ENCODE data around the gene MIEN1. TPM values are rescaled to one million over a fixed set of nuclear protein-coding genes. Genes with fewer than 3 reads are reported as not detected.
"Not testable (repeated sequence)": the region's sequence is repeated elsewhere in the genome, so short reads cannot be mapped to it uniquely, and the experiment has no call there.

MIEN1 gene
- total RNA-seq, 1 donor from 2014 or later = 95.7 TPM

GRCh38 chr17:39750131-39751015, 20.0 kb upstream of the MIEN1 start:
- TF ChIP-seq CTCF (conservative IDR thresholded peaks at IDR 0.05; ENCODE audit: low read depth, low read length) = no peak
- no peak overlapping the region for H3K4me3 ChIP-seq (ENCODE audit: low read depth, low read length)
- no peak for DNase-seq (ENCODE audit: low read depth)

- not testable (repeated sequence) for H3K4me3 ChIP-seq (ENCODE audit: low read depth, low read length); DNase-seq (ENCODE audit: low read depth)
Measured at GRCh38 chr17:39748444-39749034, 18.2 kb upstream of the MIEN1 start.

- no peak overlapping the region for H3K4me3 ChIP-seq (ENCODE audit: low read depth, low read length)
- no peak for DNase-seq (ENCODE audit: low read depth)
- no peak for TF ChIP-seq CTCF (conservative IDR thresholded peaks at IDR 0.05; ENCODE audit: low read depth, low read length)
Measured at GRCh38 chr17:39747745-39748144, 17.4 kb upstream of the MIEN1 start.

GRCh38 chr17:39746145-39746461, 15.8 kb upstream of the MIEN1 start:
- DNase-seq (ENCODE audit: low read depth) = no peak
- no peak for TF ChIP-seq CTCF (conservative IDR thresholded peaks at IDR 0.05; ENCODE audit: low read depth, low read length)
- no peak overlapping the region for H3K4me3 ChIP-seq (ENCODE audit: low read depth, low read length)

- DNase-seq (ENCODE audit: low read depth) = no peak
- no peak overlapping the region for H3K4me3 ChIP-seq (ENCODE audit: low read depth, low read length)
- TF ChIP-seq CTCF (conservative IDR thresholded peaks at IDR 0.05; ENCODE audit: low read depth, low read length) = no peak
Measured at GRCh38 chr17:39745335-39746144, 15.2 kb upstream of the MIEN1 start.

GRCh38 chr17:39744836-39745215, 14.5 kb upstream of the MIEN1 start:
- H3K4me3 ChIP-seq (ENCODE audit: low read depth, low read length) = no peak overlapping the region
- TF ChIP-seq CTCF (conservative IDR thresholded peaks at IDR 0.05; ENCODE audit: low read depth, low read length) = no peak
- no peak for DNase-seq (ENCODE audit: low read depth)

GRCh38 chr17:39744075-39744835, 13.9 kb upstream of the MIEN1 start:
- no peak overlapping the region for H3K4me3 ChIP-seq (ENCODE audit: low read depth, low read length)
- DNase-seq (ENCODE audit: low read depth) = no peak
- TF ChIP-seq CTCF (conservative IDR thresholded peaks at IDR 0.05; ENCODE audit: low read depth, low read length) = no peak

Measured in epithelial cell of proximal tubule (primary cell).